ENCODE results near the gene DENND2D. TPM values are rescaled to one million over a fixed set of nuclear protein-coding genes. Genes with fewer than 3 reads are reported as not detected.

Gene DENND2D
- total and polyA plus RNA-seq, 10 of the 15 experiments (the other 5 are each of a cell fraction or from before 2014, with no cell fraction given), result 149 to 375 (median 172) TPM

GRCh38 chr1:111217183-111217910, 16.9 kb upstream of the DENND2D start (continued):
- no peak for TF ChIP-seq MYB (IDR thresholded peaks at IDR 0.05; ENCODE audit: borderline replicate concordance, low read depth, low read length)
- TF ChIP-seq ZNF217 (IDR thresholded peaks at IDR 0.05), result no peak
- no peak for TF ChIP-seq ATF3 (IDR thresholded peaks at IDR 0.05; ENCODE audit: borderline replicate concordance, extremely low read depth, low read depth, low read length)
- no peak for TF ChIP-seq CBX5 (IDR thresholded peaks at IDR 0.05; ENCODE audit: low read depth)
- no peak for TF ChIP-seq RUNX3 (IDR thresholded peaks at IDR 0.05; ENCODE audit: low read length)
- no peak for TF ChIP-seq POLR2AphosphoS2 (IDR thresholded peaks at IDR 0.05; ENCODE audit: low read depth, low read length)
- no peak for TF ChIP-seq MTA3 (IDR thresholded peaks at IDR 0.05; ENCODE audit: borderline replicate concordance, low read length)
- TF ChIP-seq PAX8 (IDR thresholded peaks at IDR 0.05), result no peak
- TF ChIP-seq SUZ12 (IDR thresholded peaks at IDR 0.05; ENCODE audit: unreplicated experiment), result no peak
- no peak for TF ChIP-seq LARP7 (IDR thresholded peaks at IDR 0.05)
- TF ChIP-seq NFIC (IDR thresholded peaks at IDR 0.05; ENCODE audit: low read depth, low read length), result no peak
- TF ChIP-seq PRDM15 (CRISPR knock-in tag; IDR thresholded peaks at IDR 0.05), result peak; percentile 68; the same call in 1 of the 2 replicates
- no peak for TF ChIP-seq GABPA (IDR thresholded peaks at IDR 0.05; ENCODE audit: low read depth)
- no peak for TF ChIP-seq RB1 (IDR thresholded peaks at IDR 0.05; ENCODE audit: borderline replicate concordance)
- no peak for TF ChIP-seq ZNF384 (IDR thresholded peaks at IDR 0.05; ENCODE audit: borderline replicate concordance, low read depth, low read length)
- TF ChIP-seq CBFB (IDR thresholded peaks at IDR 0.05; ENCODE audit: low read depth), result peak; percentile 62; the same call in 1 of the 2 replicates
- peak; percentile 98 for TF ChIP-seq RAD51 (IDR thresholded peaks at IDR 0.05)
- TF ChIP-seq SUPT20H (IDR thresholded peaks at IDR 0.05; ENCODE audit: borderline replicate concordance, control insufficient read depth, low read depth, low read length), result no peak
- no peak for TF ChIP-seq POLR2AphosphoS5 (IDR thresholded peaks at IDR 0.05; ENCODE audit: low read length)
- TF ChIP-seq REST (IDR thresholded peaks at IDR 0.05; ENCODE audit: low read depth, low read length), result no peak
